ENCODE measurements around the gene IFT88.
A peak's percentile ranks its signal among the peaks of the same experiment; 100 is the strongest.

The IFT88 gene, protein sequence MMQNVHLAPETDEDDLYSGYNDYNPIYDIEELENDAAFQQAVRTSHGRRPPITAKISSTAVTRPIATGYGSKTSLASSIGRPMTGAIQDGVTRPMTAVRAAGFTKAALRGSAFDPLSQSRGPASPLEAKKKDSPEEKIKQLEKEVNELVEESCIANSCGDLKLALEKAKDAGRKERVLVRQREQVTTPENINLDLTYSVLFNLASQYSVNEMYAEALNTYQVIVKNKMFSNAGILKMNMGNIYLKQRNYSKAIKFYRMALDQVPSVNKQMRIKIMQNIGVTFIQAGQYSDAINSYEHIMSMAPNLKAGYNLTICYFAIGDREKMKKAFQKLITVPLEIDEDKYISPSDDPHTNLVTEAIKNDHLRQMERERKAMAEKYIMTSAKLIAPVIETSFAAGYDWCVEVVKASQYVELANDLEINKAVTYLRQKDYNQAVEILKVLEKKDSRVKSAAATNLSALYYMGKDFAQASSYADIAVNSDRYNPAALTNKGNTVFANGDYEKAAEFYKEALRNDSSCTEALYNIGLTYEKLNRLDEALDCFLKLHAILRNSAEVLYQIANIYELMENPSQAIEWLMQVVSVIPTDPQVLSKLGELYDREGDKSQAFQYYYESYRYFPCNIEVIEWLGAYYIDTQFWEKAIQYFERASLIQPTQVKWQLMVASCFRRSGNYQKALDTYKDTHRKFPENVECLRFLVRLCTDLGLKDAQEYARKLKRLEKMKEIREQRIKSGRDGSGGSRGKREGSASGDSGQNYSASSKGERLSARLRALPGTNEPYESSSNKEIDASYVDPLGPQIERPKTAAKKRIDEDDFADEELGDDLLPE

DNA sequence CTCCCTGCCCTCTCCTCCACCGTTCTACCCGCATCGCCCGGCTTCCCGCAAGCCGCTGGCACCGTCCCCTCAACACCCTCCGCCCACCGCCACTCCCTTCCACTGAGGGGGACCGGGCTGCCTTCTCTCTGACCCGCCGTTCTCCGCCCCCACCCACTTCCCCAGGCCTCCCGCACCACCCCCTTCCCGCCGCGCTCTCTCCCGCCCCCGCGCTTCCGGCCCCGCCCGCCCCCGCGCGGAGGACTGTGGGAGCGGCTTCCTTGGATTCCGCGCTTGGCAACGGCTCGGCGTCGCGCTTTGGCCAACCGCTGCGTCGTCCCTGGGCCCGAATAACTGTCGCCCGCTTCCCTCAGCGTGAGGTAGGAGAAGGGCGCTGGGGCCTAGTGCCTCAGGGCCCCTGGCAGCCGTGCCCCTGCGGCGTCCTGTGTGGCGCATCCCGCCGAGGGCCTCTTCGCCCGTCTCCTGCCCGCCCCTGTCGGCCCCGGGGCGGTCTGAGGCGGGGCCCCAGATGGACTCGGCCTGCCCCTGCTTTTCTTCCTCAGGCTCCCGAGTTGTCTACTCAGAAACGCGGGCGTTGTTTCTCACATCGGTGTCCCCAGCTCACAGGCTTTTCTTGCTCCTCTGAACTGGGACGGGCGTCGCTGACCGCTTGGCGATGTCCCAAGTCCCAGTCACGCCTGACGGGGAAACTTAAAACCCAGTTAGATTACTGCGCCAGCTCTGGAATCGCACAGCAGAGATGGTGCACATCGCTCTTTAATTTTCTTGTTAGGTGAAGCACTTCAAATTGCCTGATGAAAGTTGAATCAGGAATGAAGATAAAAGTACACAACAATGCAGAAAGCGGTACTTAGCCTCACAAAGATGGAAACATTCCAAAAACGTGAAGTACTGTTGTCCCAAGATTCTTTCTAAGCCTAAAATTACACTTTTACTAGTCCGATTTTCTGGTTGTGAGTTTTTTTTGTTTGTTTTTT lies at the start of gene IFT88:
TSS of gene IFT88 (plus strand) at position 260 of the 977 bp plus-strand sequence. CDS start 7,229 bp downstream, outside the sequence.
- peak; percentile 51 for DNase-seq (ENCODE audit: low read depth)

DNA sequence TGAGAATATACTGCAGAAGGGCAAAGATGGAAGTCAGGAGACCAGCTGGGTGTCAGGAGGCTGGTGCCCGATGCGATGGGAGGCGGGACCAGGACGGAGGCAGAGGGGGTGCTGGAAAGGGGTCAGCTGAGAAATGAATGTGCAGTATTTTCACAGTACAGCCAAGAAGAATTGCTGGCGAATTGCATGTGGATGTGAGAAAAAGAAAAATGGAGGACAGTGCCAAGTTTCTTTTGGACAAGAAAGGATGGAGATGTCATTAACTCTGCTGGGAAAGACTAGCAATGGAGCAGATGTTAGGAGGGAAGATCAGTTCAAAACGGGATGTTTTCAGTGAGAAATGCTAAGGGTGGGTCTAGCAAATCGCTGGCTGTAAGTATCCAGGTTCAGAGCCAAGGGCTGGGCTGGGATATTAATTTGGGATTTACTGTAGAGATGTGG lies 48.3 kb upstream of the IFT88 start:
- no peak for DNase-seq (ENCODE audit: low read depth)

DNA sequence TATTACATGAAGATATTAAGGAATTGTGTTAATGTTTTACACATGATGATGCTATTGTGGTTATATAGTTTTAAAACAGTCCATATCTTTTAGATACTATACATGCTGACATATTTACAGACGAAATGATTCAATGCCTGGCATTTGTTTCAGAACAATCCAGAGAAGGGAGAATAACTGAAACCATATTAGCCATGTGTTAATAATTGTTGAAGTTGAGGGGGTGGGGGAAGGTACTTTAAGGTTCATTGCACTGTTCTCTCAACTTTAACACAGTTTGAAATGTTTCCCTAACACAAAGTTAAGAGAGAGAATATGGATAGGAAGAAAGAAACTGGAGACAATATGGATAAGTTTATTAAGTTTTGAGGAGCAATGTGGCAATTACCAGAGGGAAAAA lies 47.1 kb upstream of the IFT88 start:
- no peak for DNase-seq (ENCODE audit: low read depth)

DNA sequence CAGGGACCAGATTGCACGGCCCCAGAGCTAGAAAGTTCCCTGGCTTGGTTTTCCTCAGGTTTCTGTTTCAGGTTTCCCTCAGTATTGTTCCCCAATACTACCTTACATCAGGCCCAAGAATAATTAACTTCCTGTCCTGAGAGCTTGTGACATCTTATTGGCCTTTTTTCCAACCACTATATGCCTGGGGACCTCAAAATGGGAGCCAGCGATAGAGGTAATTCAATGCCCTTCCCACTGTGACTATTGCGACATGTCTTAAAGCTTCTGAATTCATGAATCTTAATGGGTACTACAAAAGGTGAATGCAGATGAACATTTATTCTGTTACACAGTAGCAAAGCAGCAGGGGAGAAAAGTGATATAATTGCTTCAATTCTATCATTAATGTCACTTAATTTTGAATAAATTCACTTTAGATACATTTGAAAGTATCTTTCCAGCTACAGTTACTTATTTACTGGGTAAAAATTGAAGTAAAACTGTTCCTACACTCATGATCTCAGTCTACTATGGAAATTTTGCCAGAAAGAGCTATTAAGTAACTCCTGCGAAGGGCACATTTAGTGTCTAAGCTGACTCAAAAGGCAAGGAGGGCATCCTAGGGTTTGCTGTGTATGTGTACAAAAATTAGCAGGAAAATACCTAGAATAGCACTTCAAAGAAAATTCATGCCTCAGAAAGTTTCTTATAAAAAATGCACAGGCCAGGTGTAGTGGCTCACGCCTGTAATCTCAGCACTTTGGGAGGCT lies 45.4 kb upstream of the IFT88 start:
- no peak for DNase-seq (ENCODE audit: low read depth)

DNA sequence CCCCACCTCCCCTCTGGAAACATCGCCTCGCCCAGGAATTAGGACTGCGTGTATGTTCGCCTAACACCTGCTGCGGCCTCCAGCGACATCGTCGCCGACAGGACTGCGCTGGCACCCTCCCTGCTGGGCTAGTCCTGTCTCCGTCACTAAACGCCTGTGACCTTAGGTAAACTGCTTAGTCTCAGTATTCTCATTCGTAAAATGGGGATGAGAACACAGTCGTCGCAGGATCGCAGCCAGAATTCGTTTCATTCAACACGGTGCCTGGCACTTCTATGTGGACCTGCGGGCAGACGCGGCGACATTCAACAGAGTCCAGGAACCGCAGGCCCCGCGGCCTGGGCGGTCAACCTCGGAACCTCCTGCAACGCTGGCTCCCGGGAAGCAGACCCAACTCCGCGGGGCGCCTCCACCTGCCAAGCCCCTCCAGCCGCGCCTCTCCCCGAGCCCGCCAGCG lies 41.8 kb upstream of the IFT88 start:
- DNase-seq (ENCODE audit: low read depth), result no peak

DNA sequence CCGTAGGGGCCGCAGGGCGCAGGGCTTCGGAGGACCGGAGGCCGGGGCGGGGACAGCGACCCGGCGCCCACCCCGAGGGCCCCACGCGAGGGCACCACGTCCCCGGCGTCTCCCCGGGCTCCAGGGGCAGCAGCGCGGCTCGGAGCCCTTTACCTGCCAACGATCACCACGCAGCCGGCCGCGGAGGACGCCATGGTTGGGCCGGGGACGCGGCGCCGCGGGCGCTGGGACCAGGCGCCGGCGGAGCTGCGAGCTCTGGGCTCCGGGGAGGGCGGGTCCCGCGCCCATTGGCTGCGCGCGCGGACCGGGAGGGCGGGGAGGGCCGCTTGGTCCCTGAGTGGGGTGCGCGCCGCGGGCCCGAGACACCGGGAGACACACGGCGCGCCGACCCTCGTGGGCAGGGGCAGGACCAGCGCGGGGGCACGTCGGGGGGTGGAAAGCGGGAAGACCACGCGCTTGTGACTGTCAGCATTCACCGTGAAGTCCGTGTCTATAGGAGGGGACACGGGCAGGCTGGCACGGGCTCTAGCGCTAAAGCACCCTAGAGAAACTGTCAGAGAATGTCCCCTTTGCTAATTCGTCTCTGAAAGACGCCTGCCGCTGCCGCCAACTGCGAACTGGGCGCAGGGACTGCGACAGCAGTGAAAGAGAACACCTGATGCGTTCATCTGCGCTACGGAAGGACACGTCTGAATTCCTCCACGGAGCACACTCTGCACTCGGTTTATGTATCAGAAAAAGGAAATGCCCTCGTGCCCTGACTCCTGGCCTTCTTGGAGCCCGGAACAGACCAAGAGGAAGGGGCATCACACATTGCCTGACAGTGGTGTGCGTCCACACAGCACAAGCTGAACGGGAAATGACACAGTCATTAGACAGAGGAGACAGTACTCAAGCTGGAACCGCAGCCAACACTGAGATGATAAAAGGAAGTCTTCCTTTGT lies 41.1 kb upstream of the IFT88 start, which contains the start of gene CRYL1:
TSS of gene CRYL1 (minus strand) at position 257 of the 944 bp plus-strand sequence. CDS start at position 194, 63 bp downstream.
- no peak for DNase-seq (ENCODE audit: low read depth)

DNA sequence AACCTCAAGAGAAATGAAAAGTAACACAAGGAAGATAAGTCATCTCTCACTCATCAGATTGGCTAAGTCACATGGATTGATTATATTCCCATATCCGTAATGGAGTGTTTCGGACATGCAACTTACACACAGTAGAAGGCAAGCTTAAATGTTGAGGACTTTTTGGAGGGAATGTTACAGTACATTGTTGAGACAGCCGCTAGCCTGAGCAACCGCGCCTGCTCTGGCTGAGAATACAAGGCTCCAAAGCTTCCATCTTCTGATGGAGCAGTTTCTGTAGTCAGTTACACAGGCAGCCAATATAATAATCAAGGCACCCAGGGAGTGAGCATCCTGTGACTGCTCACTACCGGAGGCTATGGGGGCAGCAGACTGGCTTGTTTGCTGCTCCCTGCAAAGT lies 40.3 kb upstream of the IFT88 start:
- DNase-seq (ENCODE audit: low read depth), result no peak

DNA sequence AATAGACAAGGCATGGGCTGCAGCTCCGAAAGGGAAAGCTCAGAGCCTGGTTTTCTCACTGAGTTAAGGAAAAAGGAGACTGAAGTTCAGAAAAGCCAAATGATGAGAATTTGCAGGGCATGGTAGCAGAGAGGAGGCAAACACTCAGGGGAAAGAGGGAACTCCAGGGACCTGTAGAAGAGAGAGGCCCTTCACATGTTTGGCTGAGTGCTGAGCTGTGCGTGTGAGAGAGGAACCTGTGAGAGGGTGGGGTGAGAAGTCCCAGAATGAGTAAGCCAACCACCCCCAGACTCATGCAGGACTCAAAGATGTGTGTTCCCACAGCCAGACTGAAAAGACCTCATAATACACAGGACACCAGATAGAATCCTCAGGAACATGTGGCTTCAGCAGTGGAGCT lies 38.5 kb upstream of the IFT88 start:
- DNase-seq (ENCODE audit: low read depth), result no peak

DNA sequence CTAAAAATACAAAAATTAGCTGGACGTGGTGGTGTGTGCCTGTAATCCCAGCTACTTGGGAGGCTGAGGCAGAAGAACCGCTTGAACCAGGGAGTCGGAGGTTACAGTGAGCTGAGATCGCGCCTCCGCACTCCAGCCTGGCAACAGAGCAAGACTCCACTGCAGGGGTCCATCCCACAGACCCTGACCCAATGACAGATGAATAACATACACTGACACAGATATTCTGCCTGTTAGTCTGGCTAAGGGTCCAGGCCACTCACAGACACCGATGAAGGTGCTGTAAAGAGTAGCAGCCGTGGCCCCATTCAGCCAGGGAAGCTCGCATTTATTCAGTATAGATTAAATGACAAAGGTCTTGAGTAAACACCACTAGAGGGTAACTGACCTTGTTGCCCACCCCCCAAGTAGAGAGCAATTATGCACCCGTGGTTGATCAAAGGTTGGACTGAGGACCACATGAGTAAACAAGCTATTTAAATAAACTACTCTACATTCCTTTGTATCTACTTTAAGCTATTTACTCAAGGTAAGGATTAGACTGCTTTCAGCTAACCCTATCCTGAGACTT lies 32.8 kb upstream of the IFT88 start:
- no peak for DNase-seq (ENCODE audit: low read depth)

DNA sequence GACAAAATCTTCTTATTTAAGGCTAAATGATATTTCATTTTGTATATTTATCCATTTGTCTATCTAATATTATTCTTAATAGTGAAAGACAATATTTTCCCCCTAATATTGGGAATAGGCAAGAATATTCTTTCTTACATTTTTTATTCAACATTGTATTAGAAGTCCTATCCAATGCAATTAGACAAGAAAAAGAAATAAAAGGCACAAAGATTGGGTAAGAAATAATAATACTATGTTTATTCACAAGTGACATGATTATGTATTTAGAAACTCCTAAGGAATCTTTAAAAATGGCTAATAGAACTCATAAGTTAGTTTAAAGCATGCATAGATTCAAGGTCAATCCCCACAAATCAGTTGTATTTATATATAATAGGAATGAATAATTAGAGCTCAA lies 30.0 kb upstream of the IFT88 start:
- no peak for DNase-seq (ENCODE audit: low read depth)

DNA sequence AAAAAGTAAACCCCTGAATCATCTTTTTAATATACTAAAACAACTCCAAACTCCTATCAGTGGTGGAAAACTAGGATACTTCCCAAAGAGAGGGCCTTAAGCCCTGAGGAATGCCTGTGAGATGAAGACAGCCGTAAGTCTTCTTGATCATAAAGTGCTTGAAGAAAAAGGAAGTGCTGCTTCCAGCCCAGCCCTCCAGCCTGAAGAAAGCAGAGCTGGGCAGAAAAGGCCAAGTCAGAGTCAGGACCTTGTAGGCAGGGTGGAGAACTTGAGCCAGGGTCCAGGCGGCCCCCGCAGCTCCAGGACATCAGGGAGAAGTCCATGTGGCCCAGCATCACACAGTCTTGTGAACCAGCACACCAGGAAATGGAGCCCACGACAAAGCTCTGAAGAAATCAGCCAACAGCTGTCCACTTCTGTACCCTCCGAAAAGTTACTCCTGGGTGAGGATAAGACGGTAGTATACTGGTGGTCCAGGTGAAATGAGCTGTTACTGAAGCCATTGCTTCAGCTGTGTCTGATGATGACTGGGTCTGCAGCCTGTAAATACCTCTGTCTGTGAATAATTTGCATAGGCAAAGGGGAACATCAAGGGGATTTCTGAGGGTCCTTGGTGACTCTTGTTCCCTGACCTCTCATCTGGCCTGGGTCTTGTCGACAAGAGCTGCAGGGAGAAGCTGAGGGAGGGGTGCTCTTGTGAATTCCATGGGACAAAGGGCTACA lies 22.6 kb upstream of the IFT88 start:
- DNase-seq (ENCODE audit: low read depth), result no peak

DNA sequence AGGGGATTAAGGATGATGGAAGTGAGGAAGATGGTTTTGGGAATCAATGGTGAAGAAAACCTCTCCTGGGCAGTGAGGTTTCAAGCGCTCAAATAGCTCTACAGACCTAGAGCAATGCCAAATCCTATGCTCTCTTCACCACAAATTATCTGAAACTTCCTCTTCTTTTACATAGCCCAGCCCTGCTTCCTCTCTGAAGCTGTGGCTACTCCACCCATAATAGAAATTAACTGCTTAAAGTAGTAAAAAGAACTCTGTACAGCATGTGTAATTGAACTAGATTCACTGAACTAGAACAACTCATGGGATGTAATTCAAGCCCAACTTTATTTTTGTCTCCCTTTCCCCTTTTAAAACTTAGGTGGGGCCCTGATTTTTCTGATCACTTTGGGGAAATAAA lies 20.4 kb upstream of the IFT88 start:
- no peak for DNase-seq (ENCODE audit: low read depth)

DNA sequence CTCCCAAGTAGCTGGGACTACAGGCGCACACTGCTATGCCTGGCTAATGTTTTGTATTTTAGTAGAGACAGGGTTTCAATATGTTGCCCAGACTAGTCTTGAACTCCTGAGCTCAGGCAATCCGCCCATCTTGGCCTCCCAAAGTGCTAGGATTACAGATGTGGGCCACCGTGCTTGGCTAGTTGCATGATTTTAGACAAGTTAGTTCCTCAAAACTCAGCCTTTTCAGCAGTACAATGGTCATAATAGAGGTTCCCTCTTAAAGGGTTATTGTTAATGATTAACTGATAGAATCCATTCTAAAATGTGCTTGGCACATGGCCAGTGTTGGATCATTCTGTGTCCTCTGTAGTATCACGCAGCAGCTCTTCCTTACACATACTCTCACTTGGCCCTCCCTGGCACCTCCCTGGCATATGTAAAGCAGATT lies 19.5 kb upstream of the IFT88 start:
- no peak for DNase-seq (ENCODE audit: low read depth)

DNA sequence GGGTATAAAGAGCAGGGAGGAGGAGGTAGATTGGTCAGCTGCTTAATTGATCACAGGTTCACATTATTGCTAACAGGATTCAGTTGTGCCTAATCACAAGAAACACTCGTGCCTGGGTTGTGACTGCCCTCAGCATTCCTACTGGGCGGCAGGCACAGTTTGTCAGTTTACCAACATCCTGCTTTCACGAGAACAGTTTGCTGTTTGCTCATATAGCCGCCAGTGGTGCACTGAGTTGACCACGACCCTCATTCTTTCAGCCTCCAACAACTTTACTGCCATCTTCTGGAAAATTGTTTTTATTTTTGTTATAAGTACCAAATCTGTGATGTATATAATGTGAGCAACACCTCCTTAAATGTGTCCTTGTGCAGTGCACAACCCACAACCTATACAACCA lies 16.2 kb upstream of the IFT88 start:
- no peak for DNase-seq (ENCODE audit: low read depth)

DNA sequence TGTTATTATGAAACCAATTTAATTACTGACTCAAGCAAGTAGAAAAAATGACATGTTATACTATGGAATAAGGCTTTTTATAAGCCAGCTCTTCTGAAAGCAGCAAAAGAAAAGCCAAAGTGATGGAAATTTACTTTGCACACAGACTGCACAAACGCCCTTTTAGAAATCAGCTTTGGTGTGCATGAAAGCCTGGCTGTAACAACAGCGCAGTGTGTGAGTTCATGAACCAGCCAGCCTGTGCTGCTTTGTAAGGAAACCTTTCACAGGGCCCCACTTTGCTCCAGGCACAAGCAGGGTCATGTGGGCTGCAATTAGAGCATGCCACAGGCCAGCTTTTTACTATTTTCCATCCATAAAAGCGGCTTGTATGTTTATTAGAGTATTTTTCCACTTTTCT lies 13.6 kb upstream of the IFT88 start:
- DNase-seq (ENCODE audit: low read depth), result no peak

DNA sequence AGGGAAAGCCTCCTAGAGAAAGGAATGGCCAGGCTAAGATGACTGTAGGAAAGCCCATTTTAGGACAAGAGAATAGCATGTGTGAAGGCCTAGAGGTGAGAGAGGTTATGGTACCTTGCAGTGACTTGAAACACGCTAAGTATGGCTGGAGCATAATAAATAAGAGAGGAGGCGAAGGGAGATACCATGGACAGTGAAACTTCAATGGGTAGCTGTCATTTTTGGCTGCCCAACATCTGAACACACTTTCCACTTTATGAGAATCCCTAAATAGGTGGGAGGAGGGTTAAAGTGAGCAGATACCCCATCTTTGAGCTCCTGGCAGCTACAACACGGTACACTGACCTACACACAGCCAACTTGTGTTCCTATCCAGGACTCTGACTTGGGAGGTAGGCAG lies 8.0 kb upstream of the IFT88 start:
- no peak for DNase-seq (ENCODE audit: low read depth)

DNA sequence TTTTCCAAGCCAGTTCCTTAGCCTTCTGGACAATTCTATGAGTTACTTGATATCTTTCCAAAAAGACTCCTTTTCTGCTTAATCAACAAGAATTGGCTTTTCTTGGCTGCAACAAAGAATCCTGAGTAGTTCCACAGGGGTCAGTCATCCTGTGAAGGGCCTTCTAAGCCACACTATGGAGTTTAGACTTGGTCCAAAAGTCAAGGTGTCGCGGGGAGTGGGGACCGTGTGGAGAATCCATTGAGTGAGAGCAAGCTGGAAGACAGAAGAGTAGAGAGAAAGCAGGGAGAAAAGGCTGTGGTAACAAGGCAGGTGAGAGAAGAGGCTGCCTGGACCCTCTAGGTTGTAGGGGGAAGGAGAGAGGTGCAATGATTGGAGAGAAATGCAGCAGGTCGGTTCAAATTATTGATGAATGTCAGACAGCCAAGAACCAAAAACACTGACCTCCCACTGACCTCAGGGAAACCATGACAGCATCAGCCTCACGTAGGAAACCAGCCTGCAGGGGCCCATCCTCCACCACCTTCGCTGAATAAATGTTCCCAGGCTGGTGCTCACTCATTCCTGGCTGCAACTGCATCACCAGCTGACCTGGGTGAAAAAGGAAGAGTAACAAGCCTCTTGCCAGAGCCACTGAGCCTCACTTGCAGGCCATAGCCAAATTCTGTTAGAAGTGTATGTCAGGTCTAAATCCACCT lies 7.1 kb upstream of the IFT88 start:
- no peak for DNase-seq (ENCODE audit: low read depth)

DNA sequence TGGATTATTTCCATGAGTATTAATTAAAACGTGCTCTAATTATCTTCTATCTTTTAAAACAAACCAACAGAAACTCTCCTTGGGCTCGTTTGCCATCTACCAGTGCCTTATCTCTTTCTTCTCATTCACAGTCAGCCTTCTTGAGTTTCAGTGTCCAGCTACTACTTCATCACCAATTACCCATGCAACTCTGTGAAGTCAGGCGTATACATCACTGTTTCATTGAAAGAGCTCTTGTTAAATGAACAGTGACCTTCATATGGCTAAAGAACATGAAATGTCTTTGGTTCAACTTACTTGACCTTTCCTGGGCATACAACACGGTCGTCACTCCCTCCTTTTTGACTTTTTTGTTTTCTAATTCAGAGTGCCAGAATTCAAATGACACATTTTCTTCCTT lies 5.2 kb upstream of the IFT88 start:
- no peak for DNase-seq (ENCODE audit: low read depth)
